Activated T-cell treated with anti-CD3 and anti-CD28 coated beads, Interleukin-2, amount 50 U/mL, for 4 hours (primary cell): ENCODE results near the gene RAB4A. TPM values are rescaled to one million over a fixed set of nuclear protein-coding genes. Genes with fewer than 3 reads are reported as not detected.
A peak's percentile ranks its signal among the peaks of the same experiment; 100 is the strongest.

ENCODE experiments used
- ATAC-seq, 2 donors: fragments of 200-7000 bp; cut with Tn5 transposase; one replicate each; pipeline ENCODE4 v1.10.0; 2021
- DNase-seq: peaks from one replicate; pipeline ENCODE4 v3.0.0-alpha.2; 2020
- H3K27me3 Mint-ChIP-seq: one replicate; pipeline ENCODE4 v1.8.0; 2021; ENCODE audit warnings: low read depth, mixed read lengths
- H3K36me3 Mint-ChIP-seq: one replicate; pipeline ENCODE4 v1.8.0; 2022; ENCODE audit warnings: mixed read lengths; ENCODE audit not compliant: insufficient read depth
- H3K4me1 Mint-ChIP-seq: one replicate; pipeline ENCODE4 v1.8.0; 2021; ENCODE audit warnings: low read depth, mixed read lengths
- H3K4me3 Mint-ChIP-seq: one replicate; pipeline ENCODE4 v1.8.0; 2021; ENCODE audit warnings: mild to moderate bottlenecking, moderate library complexity, mixed read lengths
- H3K9me3 Mint-ChIP-seq: one replicate; pipeline ENCODE4 v1.8.0; 2021; ENCODE audit warnings: mixed read lengths
- total RNA-seq, 3 donors: library from RNA; stranded (reverse); gene quantifications; one replicate each; pipeline ENCODE4 v1.2.1, GENCODE V29; 2021

The RAB4A gene
- total RNA-seq, 3 donors from 2014 or later: 24.0 to 30.3 (median 25.6) TPM

DNA sequence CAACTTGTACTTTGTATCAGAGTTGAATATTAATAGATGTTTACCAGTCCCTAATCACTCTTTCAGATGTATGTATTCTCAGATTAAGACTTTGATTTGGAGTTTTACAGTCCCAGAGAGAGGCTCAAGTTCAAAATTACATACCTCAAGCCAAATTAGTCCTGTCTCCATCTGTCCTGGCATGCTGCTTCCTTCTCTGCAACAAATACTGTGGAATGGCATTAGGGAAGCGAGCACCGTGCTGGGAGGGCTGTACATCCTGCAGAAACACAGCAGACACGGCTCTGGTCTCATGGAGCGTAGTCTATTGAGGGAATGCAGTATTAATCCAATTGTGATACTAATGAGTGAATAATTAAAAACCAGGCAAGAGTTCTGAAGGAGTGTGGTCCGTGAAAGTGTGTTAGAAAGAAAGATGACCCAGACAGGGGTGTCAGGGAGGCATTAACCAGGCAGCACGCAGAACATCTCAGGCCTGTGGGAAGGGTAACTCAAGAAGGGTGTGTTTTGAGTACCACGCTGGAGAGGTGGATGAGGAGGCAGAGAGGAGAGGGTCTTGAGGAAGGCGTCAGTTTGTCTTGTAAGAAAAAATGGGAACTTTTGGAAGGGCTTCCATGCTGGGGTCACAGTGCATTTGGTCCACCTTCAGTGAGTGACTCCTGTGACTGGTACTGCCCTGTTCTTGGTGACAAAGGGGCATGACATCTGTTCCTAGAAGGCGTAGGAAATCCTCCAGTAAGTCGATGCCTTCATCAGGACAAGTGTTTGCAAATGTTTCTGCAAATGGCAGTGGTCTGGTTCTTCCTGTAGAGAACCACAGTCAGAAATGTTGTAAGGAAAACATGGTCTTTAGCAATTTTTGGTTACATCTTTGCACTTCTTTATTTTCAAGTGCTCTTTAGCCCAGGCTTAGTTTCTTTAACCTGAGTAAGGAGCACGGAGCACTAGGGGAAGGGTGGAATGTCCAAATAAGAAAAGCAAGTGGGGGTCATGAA lies 1.6 kb downstream of the RAB4A start:
- H3K4me1 Mint-ChIP-seq: peaks cover 34% of the 10 kb centered on the region
- no peak for DNase-seq
- ATAC-seq: no peak
- no peaks in the 10 kb centered on the region for H3K27me3 Mint-ChIP-seq
- H3K4me3 Mint-ChIP-seq: peak overlapping the region; percentile 89
- no peaks in the 10 kb centered on the region for H3K36me3 Mint-ChIP-seq
- H3K9me3 Mint-ChIP-seq: no peaks in the 10 kb centered on the region

DNA sequence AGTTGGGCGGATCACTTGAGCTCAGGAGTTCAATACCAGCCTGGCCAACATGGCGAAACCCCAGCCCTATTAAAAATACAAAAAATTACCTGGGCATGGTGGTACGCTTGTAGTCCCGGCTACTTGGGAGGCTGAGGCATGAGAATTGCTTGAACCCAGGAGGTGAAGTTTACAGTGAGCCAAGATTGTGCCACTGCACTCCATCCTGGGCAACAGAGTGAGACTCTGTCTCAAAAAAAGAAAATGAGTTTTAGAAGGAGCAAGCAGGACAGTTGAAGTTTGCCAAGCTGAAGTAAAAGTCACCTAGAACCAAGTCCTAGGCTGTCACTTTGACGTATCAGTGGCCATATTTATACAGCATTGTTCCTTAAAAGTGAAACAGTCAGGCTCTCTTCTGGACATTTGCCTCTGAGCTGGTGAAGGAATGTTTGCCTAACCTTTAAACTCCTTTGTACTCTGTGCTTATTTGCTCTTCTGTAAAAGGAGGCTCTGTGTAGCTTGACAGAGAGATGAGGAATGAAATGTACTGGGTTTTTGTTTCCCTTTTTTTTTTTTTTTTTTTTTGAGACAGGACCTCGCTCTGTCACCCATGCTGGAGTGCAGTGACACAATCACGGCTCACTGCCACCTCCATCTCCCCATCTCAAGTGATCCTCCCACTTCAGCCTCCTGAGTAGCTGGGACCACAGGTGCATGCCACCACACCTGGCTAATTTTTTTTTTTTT lies 2.8 kb downstream of the RAB4A start:
- Mint-ChIP-seq H3K4me1 (peaks cover 34% of the 10 kb centered on the region), H3K4me3 (no peak overlapping the region), H3K36me3 (no peaks in the 10 kb centered on the region), H3K27me3 (no peaks in the 10 kb centered on the region), H3K9me3 (no peaks in the 10 kb centered on the region)
- DNase-seq (no peak), ATAC-seq (no peak)

DNA sequence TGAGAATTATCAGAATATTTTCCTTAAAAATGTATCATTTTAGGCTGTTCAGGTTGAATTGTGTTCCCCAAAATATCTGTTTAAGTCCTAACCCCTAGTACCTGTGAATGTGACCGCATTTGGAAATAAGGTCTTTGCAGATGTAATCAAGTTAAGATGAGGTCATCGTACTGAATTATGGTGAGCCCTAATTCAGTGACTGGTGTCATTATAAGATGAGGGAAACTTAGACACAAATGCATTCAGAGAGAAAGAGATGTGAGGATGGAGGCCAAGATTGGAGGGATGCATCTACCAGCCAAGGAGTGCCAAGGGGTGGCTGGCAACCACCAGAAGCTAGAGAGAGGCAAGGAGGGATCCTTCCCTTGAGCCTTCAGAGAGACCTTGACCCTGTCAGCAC lies 4.1 kb downstream of the RAB4A start:
- Mint-ChIP-seq H3K9me3 (no peaks in the 10 kb centered on the region), H3K4me1 (peaks cover 39% of the 10 kb centered on the region), H3K36me3 (no peaks in the 10 kb centered on the region), H3K4me3 (no peak overlapping the region), H3K27me3 (no peaks in the 10 kb centered on the region)
- ATAC-seq (no peak), DNase-seq (no peak)

DNA sequence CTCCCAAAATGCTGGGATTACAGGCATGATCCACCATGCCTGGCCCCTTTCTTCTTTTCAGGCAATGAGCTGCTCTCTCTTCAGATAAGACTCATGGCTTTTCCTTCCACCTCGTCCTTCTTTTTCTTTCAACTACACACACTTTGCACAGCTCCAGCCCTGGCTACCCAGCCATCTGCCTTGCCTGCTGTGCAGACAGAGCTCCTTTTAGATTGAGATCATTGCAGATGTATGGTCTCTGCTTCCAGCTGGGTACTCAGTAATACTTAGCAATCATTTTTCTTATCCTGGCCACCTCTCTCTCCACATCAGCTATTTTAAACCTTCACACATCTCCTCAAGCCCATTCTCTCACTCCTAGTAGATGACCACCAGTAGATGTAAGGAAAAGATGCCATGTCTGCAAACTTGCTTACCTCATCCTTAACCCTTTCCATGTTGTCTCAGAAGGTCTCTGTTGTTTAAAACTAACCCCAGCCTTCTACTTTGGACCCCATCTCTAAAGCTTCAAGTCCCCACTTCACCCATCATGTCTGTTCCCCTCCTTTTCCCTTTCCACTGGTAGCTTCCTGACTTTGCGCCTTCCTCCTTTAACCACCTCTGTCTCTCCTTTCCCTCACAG lies 7.3 kb downstream of the RAB4A start:
- H3K9me3 Mint-ChIP-seq: peaks cover 3% of the 10 kb centered on the region
- no peak for ATAC-seq
- H3K27me3 Mint-ChIP-seq: no peaks in the 10 kb centered on the region
- peaks cover 10% of the 10 kb centered on the region for H3K36me3 Mint-ChIP-seq
- no peak for DNase-seq
- no peak overlapping the region for H3K4me3 Mint-ChIP-seq
- peaks cover 47% of the 10 kb centered on the region for H3K4me1 Mint-ChIP-seq

DNA sequence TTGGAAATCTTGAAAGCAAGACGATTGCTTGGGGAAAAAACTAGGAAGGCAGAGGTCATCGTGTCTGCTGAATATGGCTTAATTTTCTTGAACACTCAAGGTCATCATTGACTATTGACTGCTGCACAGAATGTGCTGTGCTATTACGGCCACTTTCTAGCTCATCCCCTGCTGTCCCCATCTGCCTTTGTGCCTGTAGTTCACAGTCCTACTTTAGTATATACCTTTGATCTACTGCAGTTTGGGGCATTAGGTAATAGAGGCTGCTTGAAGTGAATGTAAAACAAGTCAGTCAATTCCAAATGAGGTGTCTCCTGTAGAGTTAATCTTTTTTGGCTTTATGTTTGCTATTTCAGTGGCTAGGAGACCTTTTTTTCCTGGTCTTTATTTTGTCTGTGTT lies 8.3 kb downstream of the RAB4A start:
- no peak for ATAC-seq
- Mint-ChIP-seq H3K27me3 (no peaks in the 10 kb centered on the region), H3K36me3 (peaks cover 10% of the 10 kb centered on the region), H3K4me1 (peaks cover 43% of the 10 kb centered on the region), H3K9me3 (peaks cover 3% of the 10 kb centered on the region), H3K4me3 (no peak overlapping the region)
- DNase-seq: no peak

DNA sequence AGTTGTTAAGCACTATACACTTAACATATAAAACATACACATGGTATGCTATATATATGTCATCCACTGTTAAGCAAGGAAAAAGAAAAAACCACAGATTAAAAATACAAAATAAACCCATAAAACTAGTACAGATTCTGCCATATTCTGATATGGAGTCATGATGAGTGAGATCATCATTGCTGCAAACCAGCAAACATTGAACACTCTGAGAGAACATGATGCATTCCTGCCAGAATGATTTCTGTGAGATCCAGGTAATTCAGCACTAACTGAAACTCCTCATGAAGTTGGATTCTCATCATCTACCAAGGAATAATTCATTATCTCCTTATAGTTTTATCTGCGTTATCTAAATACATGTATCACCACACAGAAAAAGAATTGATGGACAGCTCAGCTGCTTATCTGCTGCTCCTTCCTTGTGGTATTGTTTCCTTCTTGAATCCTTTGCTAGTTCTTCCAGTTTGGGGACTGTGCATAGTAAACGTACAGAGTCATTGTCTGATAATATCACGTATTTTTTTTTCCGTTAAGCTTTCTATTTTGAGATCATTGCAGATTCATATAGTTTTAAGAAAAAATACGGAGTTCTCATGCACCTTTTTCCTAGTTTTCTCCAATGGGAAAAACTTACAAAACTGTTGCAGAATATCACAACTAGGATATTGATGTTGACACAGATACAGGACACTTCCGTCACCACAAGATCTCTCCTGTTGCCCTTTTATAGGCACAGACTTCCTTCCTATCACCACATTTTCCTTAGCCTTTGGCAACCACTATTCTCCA lies 9.3 kb downstream of the RAB4A start:
- Mint-ChIP-seq H3K27me3 (no peaks in the 10 kb centered on the region), H3K9me3 (peaks cover 3% of the 10 kb centered on the region), H3K4me3 (no peak overlapping the region), H3K4me1 (peaks cover 43% of the 10 kb centered on the region), H3K36me3 (peaks cover 10% of the 10 kb centered on the region)
- ATAC-seq: no peak
- DNase-seq: no peak

DNA sequence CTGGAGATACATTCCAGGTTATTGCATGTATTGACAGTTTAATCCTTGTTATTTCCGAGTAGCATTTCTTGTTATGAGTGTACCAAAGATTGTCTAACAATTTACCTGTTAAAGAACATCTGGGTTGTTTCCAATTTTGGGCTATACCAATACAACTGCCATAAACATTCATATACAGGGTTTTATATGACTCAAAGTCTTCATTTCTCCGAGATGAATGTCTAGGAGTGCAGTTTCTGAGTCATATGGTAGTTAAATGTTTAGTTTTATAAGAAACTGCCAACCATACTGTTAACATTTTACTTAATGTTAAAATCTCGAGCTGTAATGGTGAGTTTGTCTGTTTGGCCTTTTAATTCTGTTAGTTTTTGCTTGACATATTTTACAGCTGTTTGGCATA lies 10.0 kb downstream of the RAB4A start:
- DNase-seq (no peak), ATAC-seq (peak; percentile 57 to 61)
- no peaks in the 10 kb centered on the region for H3K27me3 Mint-ChIP-seq
- H3K36me3 Mint-ChIP-seq: peaks cover 10% of the 10 kb centered on the region
- peaks cover 3% of the 10 kb centered on the region for H3K9me3 Mint-ChIP-seq
- H3K4me1 Mint-ChIP-seq: peaks cover 46% of the 10 kb centered on the region
- no peak overlapping the region for H3K4me3 Mint-ChIP-seq

DNA sequence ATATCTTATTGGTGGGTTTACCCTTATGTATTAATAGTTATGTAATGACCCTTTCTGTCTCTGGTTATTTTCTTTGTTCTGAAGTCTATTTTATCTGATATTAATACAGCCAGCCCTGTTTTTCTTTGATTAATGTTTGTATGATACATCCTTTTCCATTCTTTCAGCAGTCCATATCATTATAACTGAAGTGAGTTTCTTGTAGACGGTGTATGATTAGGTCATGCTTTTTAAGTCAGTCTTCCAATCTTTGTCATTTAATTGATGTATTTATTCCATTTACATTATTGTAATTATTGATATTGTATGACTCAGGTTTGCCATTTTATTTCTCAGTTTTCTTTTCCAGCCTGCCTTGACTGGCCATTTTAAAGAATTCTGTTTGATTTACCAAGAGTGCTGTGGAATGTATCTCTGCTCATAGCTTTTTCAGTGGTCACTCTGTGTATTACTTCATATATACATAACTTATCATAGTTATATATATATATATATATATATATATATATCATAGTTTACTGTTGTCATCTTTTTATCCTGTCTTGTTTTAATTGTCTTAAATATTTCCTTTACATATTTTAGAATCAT lies 10.5 kb downstream of the RAB4A start:
- no peak overlapping the region for H3K4me3 Mint-ChIP-seq
- ATAC-seq (no peak), DNase-seq (no peak)
- no peaks in the 10 kb centered on the region for H3K27me3 Mint-ChIP-seq
- H3K36me3 Mint-ChIP-seq: peaks cover 11% of the 10 kb centered on the region
- peaks cover 46% of the 10 kb centered on the region for H3K4me1 Mint-ChIP-seq
- peaks cover 3% of the 10 kb centered on the region for H3K9me3 Mint-ChIP-seq

DNA sequence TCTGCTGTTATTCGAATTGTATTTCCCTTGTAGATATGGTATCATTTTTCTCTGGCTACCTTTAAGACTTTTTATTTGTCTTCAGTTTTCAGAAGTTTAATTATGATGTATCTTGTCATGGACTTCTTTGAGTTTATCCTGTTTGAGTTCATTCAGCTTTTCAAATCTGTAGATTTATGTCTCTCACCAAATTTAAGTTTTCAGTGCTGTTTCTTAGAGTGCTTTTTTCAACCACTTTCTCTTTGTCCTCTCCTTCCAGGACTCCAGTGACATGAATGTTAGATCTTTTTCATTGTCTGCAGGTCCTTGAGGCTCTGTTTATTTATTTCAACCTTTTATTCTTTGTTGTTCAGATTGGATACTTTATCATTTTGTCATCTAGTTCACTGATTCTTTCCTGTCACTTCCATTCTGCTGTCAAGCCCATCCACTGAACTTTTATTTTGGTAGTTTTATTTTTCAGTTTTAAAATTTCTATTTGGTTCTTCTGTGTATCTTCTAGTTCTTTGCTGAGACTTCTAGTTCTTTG lies 11.4 kb downstream of the RAB4A start:
- Mint-ChIP-seq H3K9me3 (peaks cover 3% of the 10 kb centered on the region), H3K4me1 (peaks cover 52% of the 10 kb centered on the region), H3K4me3 (no peak overlapping the region), H3K27me3 (no peaks in the 10 kb centered on the region), H3K36me3 (peaks cover 17% of the 10 kb centered on the region)
- no peak for DNase-seq
- no peak for ATAC-seq

DNA sequence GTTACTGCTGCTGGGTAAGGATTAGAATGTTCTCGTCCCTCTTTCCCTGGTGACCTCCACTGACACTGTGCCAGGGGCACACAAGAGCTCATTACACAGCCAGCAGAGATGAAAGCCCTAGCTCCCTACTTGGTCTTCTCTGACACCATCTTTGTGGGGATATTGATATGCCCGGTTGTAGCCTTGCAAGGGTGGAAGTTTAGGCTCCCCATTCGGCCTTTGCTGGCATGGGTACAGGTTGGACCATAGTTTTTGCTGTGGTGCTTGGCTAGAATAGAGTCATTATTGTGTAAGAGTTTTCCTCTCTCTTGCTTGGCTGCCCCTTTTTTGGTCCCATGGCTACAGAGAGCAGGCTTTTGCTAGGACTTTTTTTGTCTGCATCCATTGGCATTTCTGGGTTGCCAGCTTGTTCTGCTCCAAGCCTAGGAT lies 12.3 kb downstream of the RAB4A start:
- H3K9me3 Mint-ChIP-seq: peaks cover 3% of the 10 kb centered on the region
- H3K36me3 Mint-ChIP-seq: peaks cover 17% of the 10 kb centered on the region
- peaks cover 55% of the 10 kb centered on the region for H3K4me1 Mint-ChIP-seq
- no peak overlapping the region for H3K4me3 Mint-ChIP-seq
- no peak for ATAC-seq
- H3K27me3 Mint-ChIP-seq: no peaks in the 10 kb centered on the region
- no peak for DNase-seq

DNA sequence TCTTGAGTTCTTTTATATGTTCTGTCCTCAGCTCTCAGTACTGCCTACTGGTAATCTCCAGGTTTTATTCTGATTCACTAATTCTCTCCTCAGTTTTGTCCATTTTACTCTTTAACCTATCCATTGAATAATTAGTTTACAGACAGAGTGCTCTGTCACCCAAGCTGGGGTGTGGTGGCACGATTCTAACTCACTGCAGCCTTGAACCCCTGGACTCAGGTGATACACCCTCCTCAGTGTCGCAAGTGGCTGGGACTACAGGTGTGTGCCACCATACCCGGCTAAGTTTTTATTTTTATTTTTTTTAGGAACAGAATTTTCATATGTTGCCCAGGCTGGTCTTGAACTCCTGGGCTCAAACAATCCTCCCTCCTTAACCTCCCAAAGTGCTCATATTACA lies 14.0 kb downstream of the RAB4A start:
- DNase-seq (no peak), ATAC-seq (no peak)
- H3K9me3 Mint-ChIP-seq: peaks cover 3% of the 10 kb centered on the region
- peaks cover 26% of the 10 kb centered on the region for H3K36me3 Mint-ChIP-seq
- peaks cover 52% of the 10 kb centered on the region for H3K4me1 Mint-ChIP-seq
- H3K27me3 Mint-ChIP-seq: no peaks in the 10 kb centered on the region
- H3K4me3 Mint-ChIP-seq: no peak overlapping the region

DNA sequence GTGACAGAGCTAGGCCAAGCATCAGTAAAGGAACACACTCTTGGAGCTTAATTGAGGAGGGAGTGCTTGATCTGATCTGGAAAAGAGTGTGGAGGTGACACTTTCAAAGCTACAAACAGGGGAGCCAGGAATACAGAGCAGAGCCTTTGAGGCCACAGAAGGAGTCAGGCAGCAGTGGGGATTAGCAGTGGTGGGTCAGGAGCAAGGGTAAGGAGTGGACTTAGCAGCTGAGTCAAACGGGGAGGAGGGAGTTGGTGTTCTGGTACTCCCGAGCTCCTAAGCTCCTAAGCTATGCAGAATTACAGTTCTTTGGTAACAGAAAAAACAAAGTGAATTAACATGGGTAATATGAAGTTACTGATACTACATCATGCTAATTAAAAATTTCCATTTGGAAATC lies 14.5 kb downstream of the RAB4A start:
- Mint-ChIP-seq H3K4me3 (no peak overlapping the region), H3K4me1 (peaks cover 47% of the 10 kb centered on the region), H3K36me3 (peaks cover 31% of the 10 kb centered on the region), H3K9me3 (peaks cover 3% of the 10 kb centered on the region), H3K27me3 (no peaks in the 10 kb centered on the region)
- DNase-seq (no peak), ATAC-seq (no peak)

DNA sequence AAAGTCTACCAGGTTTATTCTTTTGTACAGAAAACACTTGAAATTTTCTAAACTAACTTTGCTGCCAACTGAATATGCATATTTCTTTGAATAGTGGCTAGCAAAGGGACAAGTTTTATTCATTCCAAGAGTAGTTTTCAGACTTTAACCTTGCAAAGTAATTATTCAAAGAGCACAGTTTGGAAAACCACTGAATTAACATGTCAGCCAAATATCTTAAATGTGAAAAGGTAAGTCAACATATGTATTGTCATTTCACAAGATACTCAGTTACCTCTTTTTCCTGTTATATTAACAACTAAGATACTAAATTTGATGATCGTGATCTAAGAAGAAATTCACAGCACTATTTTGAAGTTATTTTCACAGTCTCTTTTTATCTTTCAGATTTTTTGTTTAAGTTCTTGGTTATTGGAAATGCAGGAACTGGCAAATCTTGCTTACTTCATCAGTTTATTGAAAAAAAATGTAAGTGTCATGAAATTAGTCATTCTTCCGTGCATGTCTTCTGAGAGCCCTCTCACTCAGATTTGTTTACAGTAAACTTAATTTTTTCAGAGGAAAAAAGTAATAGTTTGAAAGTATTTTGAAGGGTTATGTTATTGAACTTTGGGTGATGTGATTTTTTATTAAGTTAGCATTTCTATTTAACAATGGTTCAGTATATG lies 15.3 kb downstream of the RAB4A start:
- ATAC-seq (peak in 1 of 2 donors; percentile 28), DNase-seq (no peak)
- Mint-ChIP-seq H3K9me3 (peaks cover 11% of the 10 kb centered on the region), H3K4me3 (peak overlapping the region; percentile 29), H3K4me1 (peaks cover 39% of the 10 kb centered on the region), H3K36me3 (peaks cover 38% of the 10 kb centered on the region), H3K27me3 (no peaks in the 10 kb centered on the region)
